Endodermal cell (in vitro differentiated cells): ENCODE measurements around the gene FHIP1B. TPM values are rescaled to one million over a fixed set of nuclear protein-coding genes. Genes with fewer than 3 reads are reported as not detected.

Experiments used
- DNase-seq: peaks from one replicate; pipeline ENCODE4 v3.0.0-alpha.2; 2017
- H3K27ac ChIP-seq: 2 replicates; pipeline ENCODE4 v1.5.1; 2013; ENCODE audit warnings: mild to moderate bottlenecking, low read depth, low read length, moderate library complexity
- H3K27me3 ChIP-seq: 2 replicates; pipeline ENCODE4 v1.6.1; 2013; ENCODE audit warnings: mild to moderate bottlenecking, low read length, moderate library complexity; ENCODE audit not compliant: insufficient read depth, control insufficient read depth, poor library complexity, severe bottlenecking
- H3K36me3 ChIP-seq: 2 replicates; pipeline ENCODE4 v1.7.0; 2013; ENCODE audit warnings: mild to moderate bottlenecking, low read length, moderate library complexity; ENCODE audit not compliant: control insufficient read depth, insufficient read depth
- H3K4me1 ChIP-seq: one replicate; pipeline ENCODE4 v1.7.0; 2013; ENCODE audit warnings: low read length; ENCODE audit not compliant: control insufficient read depth, insufficient read depth
- H3K4me3 ChIP-seq: 2 replicates; pipeline ENCODE4 v1.5.1; 2013; ENCODE audit warnings: mild to moderate bottlenecking, low read length, moderate library complexity
- H3K9ac ChIP-seq: 2 replicates; pipeline ENCODE4 v1.6.1; 2013; ENCODE audit warnings: mild to moderate bottlenecking, low read length, moderate library complexity; ENCODE audit not compliant: poor library complexity, severe bottlenecking; ENCODE audit errors: extremely low read depth
- H3K9me3 ChIP-seq: 2 replicates; pipeline ENCODE4 v1.6.1; 2013; ENCODE audit warnings: mild to moderate bottlenecking, low read length, moderate library complexity; ENCODE audit not compliant: control insufficient read depth
- H3K27ac Mint-ChIP-seq: 2 replicates; pipeline ENCODE4 v1.8.0; 2020; ENCODE audit warnings: mixed read lengths
- H3K27me3 Mint-ChIP-seq: 2 replicates; pipeline ENCODE4 v1.8.0; 2021; ENCODE audit warnings: mild to moderate bottlenecking, mixed read lengths; ENCODE audit not compliant: insufficient read depth
- H3K36me3 Mint-ChIP-seq: 2 replicates; pipeline ENCODE4 v1.8.0; 2020; ENCODE audit warnings: low read depth, mixed read lengths
- H3K4me1 Mint-ChIP-seq: 2 replicates; pipeline ENCODE4 v1.8.0; 2020; ENCODE audit warnings: mixed read lengths
- H3K4me3 Mint-ChIP-seq: 2 replicates; pipeline ENCODE4 v1.8.0; 2020; ENCODE audit warnings: mild to moderate bottlenecking, moderate library complexity, mixed read lengths
- H3K9me3 Mint-ChIP-seq: 2 replicates; pipeline ENCODE4 v1.8.0; 2020; ENCODE audit warnings: mild to moderate bottlenecking, mixed read lengths
- CTCF ChIP-seq: fragments of 200-600 bp; sonication (generic); conservative IDR thresholded peaks from 2 replicates; pipeline ENCODE4 v1.5.0; 2021; ENCODE audit warnings: antibody characterized with exemption, mild to moderate bottlenecking
- whole genome bisulfite sequencing, 2 experiments: methylation state at CpG; one replicate each; pipeline versions ENCODE4 v1.1.5 to v1.1.7; 2013; ENCODE audit warnings: missing lambda C conversion rate in 2 of 2, mixed read lengths in 1 of 2; ENCODE audit not compliant: insufficient coverage in 1 of 2, insufficient read length in 1 of 2; 5-methylcytosine and 5-hydroxymethylcytosine counted together
- total RNA-seq, 2 donors: library from RNA; stranded (reverse); fragmentation: NEBNext Ultra II Directional in 1 of 2; extraction: Animal tissue kit (Norgen Biotek cat#: 25700) in 1 of 2; gene quantifications; 2 replicates in 1 of 2; 3 replicates in 1 of 2; pipeline ENCODE4 v1.2.1, GENCODE V29; 2021

The FHIP1B gene
- total RNA-seq, 2 donors from 2014 or later = 45.3 to 50.6 TPM

- Mint-ChIP-seq H3K4me1 (no peaks in the 10 kb centered on the region), H3K27me3 (no peaks in the 10 kb centered on the region)
- 87 to 100% methylated on average over 3 of the region's 3 CpGs for WGBS, 2 experiments
These were observed 27.8 kb downstream of the FHIP1B start for GRCh38 chr11:6206456-6207180.

GRCh38 chr11:6205366-6205765 is 29.1 kb downstream of the FHIP1B start, which contains the start of gene C11orf42:
C11orf42 (plus strand) TSS chr11:6205557; CDS start chr11:6205616, 59 bp downstream.
- H3K36me3 Mint-ChIP-seq = peaks cover 27% of the 10 kb centered on the region
- Histone ChIP-seq H3K36me3 (peaks cover 72% of the 10 kb centered on the region), H3K4me3 (no peak within 1 kb of the TSS), H3K4me1 (no peaks in the 10 kb centered on the region), H3K9ac (no peak within 1 kb of the TSS), H3K9me3 (no peaks in the 10 kb centered on the region), H3K27me3 (no peaks in the 10 kb centered on the region), H3K27ac (no peak within 1 kb of the TSS)
- H3K4me3 Mint-ChIP-seq = no peak within 1 kb of the TSS
- TF ChIP-seq CTCF = no peak
- H3K27me3 Mint-ChIP-seq = no peaks in the 10 kb centered on the region
- no peaks in the 10 kb centered on the region for H3K4me1 Mint-ChIP-seq
- no peak within 1 kb of the TSS for H3K27ac Mint-ChIP-seq
- no peak for DNase-seq
- WGBS, 2 experiments = 75% methylated on average over 1 of the region's 1 CpG; no CpG with 5 or more reads in 1 of the 2 experiments
- no peaks in the 10 kb centered on the region for H3K9me3 Mint-ChIP-seq

More at GRCh38 chr11:6206456-6207180, 27.8 kb downstream of the FHIP1B start:
- Histone ChIP-seq H3K4me3 (no peak overlapping the region), H3K9ac (no peak overlapping the region), H3K36me3 (peaks cover 85% of the 10 kb centered on the region), H3K27ac (no peak overlapping the region), H3K27me3 (no peaks in the 10 kb centered on the region), H3K4me1 (no peaks in the 10 kb centered on the region), H3K9me3 (no peaks in the 10 kb centered on the region)
- no peaks in the 10 kb centered on the region for H3K9me3 Mint-ChIP-seq
- H3K4me3 Mint-ChIP-seq = no peak overlapping the region
- H3K36me3 Mint-ChIP-seq = peaks cover 35% of the 10 kb centered on the region
- H3K27ac Mint-ChIP-seq = no peak overlapping the region
- TF ChIP-seq CTCF = no peak
- DNase-seq = no peak

- TF ChIP-seq CTCF = no peak
- Mint-ChIP-seq H3K36me3 (peaks cover 25% of the 10 kb centered on the region), H3K4me3 (no peak overlapping the region), H3K27ac (no peak overlapping the region), H3K4me1 (no peaks in the 10 kb centered on the region), H3K9me3 (no peaks in the 10 kb centered on the region), H3K27me3 (no peaks in the 10 kb centered on the region)
- H3K27ac ChIP-seq = no peak overlapping the region
- H3K4me1 ChIP-seq = no peaks in the 10 kb centered on the region
- H3K4me3 ChIP-seq = no peak overlapping the region
- no peak overlapping the region for H3K9ac ChIP-seq
- 93 to 100% methylated on average over 1 of the region's 1 CpG for WGBS, 2 experiments
- no peak for DNase-seq
- H3K27me3 ChIP-seq = no peaks in the 10 kb centered on the region
- no peaks in the 10 kb centered on the region for H3K9me3 ChIP-seq
- H3K36me3 ChIP-seq = peaks cover 66% of the 10 kb centered on the region
These were observed 29.7 kb downstream of the FHIP1B start for GRCh38 chr11:6204706-6205105.
